ENCODE data around the gene SCAMP5. TPM values are rescaled to one million over a fixed set of nuclear protein-coding genes. Genes with fewer than 3 reads are reported as not detected.
A peak's percentile ranks its signal among the peaks of the same experiment; 100 is the strongest.

Gene SCAMP5
- total RNA-seq, 2 donors from 2014 or later, result 21.9 to 33.5 TPM

DNA sequence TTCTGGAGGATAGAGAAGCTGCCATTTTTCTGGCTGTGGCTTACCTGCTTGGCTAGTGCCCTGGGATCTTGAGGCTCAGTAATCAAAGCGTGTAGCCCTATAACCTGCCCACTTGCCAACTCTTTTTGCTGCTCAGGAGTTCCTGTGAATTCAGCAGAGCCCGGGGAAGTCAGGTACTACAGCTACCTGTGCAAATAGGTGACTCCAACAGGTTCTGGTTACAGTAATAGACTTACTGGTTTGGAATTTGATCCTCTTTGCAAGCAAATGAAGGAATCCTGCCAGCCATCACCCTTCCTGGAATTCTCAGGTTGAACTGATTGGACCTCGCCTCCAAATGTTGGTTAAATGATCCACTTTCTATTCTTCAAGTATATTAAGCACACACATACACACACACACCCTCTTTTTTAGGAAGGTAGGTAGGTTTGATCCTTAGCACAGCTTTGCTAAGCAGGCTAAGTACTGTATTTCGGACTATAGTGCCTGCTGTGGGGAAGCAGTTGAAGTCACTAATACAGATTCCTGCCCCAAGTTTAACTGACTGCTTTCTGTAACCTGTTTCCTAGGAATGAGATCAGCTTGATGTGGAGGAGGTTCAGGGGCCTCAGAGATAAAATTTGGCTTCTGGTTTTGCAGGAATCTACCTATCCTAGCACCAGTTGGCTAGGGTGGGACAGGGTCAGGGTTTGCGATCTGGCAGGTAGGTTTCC is 30.3 kb downstream of the SCAMP5 start:
- peaks cover 8% of the 10 kb centered on the region for H3K36me3 ChIP-seq (ENCODE audit: control insufficient read depth, insufficient read depth, low read length)
- Mint-ChIP-seq H3K4me3 (peak overlapping the region; percentile 95), H3K36me3 (ENCODE audit: low read depth) (peaks cover 8% of the 10 kb centered on the region), H3K27ac (no peak overlapping the region), H3K9me3 (no peaks in the 10 kb centered on the region), H3K27me3 (ENCODE audit: insufficient read depth) (no peaks in the 10 kb centered on the region), H3K4me1 (peaks cover 7% of the 10 kb centered on the region)
- no peaks in the 10 kb centered on the region for H3K27me3 ChIP-seq (ENCODE audit: control insufficient read depth, insufficient read depth, low read length, poor library complexity, severe bottlenecking)
- H3K27ac ChIP-seq (ENCODE audit: low read depth, low read length), result no peak overlapping the region
- 95 to 100% methylated on average over 4 to 5 of the region's 5 CpGs for WGBS, 2 experiments (ENCODE audit: insufficient coverage in 1 of 2, insufficient read length in 1 of 2)
- peaks cover 6% of the 10 kb centered on the region for H3K4me1 ChIP-seq (ENCODE audit: control insufficient read depth, insufficient read depth, low read length)
- no peak overlapping the region for H3K4me3 ChIP-seq (ENCODE audit: low read length)
- no peaks in the 10 kb centered on the region for H3K9me3 ChIP-seq (ENCODE audit: control insufficient read depth, low read length)
- TF ChIP-seq, protein P1, sequence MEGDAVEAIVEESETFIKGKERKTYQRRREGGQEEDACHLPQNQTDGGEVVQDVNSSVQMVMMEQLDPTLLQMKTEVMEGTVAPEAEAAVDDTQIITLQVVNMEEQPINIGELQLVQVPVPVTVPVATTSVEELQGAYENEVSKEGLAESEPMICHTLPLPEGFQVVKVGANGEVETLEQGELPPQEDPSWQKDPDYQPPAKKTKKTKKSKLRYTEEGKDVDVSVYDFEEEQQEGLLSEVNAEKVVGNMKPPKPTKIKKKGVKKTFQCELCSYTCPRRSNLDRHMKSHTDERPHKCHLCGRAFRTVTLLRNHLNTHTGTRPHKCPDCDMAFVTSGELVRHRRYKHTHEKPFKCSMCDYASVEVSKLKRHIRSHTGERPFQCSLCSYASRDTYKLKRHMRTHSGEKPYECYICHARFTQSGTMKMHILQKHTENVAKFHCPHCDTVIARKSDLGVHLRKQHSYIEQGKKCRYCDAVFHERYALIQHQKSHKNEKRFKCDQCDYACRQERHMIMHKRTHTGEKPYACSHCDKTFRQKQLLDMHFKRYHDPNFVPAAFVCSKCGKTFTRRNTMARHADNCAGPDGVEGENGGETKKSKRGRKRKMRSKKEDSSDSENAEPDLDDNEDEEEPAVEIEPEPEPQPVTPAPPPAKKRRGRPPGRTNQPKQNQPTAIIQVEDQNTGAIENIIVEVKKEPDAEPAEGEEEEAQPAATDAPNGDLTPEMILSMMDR (conservative IDR thresholded peaks at IDR 0.05), result no peak
- DNase-seq, result no peak
- H3K9ac ChIP-seq (ENCODE audit: extremely low read depth, low read length, poor library complexity, severe bottlenecking), result no peak overlapping the region

DNA sequence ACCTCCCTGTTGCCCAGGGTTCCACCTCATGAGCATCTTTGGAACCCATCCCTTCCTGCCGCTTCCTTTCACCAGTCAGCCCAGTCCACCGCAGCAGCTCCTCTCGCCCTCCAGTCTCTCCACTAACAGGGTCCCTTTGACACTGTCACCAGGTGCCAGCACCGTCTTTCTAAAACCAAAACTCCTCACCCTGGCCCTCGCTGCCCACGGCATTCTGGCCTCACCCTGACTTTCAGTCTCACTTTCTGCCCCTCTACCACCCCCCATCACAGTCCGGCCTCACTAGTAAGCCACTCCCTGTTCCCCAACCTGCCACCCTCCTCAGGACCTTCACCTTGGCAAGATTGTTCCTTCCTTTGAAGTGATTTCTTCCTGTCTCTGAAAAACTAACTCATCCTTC is 32.2 kb downstream of the SCAMP5 start:
- H3K4me3 Mint-ChIP-seq, result no peak overlapping the region
- peaks cover 15% of the 10 kb centered on the region for H3K4me1 Mint-ChIP-seq
- H3K36me3 ChIP-seq (ENCODE audit: control insufficient read depth, insufficient read depth, low read length), result peaks cover 20% of the 10 kb centered on the region
- no peak for DNase-seq
- peaks cover 8% of the 10 kb centered on the region for H3K4me1 ChIP-seq (ENCODE audit: control insufficient read depth, insufficient read depth, low read length)
- H3K27me3 Mint-ChIP-seq (ENCODE audit: insufficient read depth), result no peaks in the 10 kb centered on the region
- 91 to 99% methylated on average over 7 of the region's 7 CpGs for WGBS, 2 experiments (ENCODE audit: insufficient coverage in 1 of 2, insufficient read length in 1 of 2)
- H3K9ac ChIP-seq (ENCODE audit: extremely low read depth, low read length, poor library complexity, severe bottlenecking), result no peak overlapping the region
- H3K27ac ChIP-seq (ENCODE audit: low read depth, low read length), result no peak overlapping the region
- peak overlapping the region; percentile 10 for H3K27ac Mint-ChIP-seq
- H3K9me3 ChIP-seq (ENCODE audit: control insufficient read depth, low read length), result no peaks in the 10 kb centered on the region
- peaks cover 13% of the 10 kb centered on the region for H3K36me3 Mint-ChIP-seq (ENCODE audit: low read depth)
- no peaks in the 10 kb centered on the region for H3K9me3 Mint-ChIP-seq
- H3K4me3 ChIP-seq (ENCODE audit: low read length), result no peak overlapping the region
- TF ChIP-seq, protein P1 (conservative IDR thresholded peaks at IDR 0.05), result no peak
- H3K27me3 ChIP-seq (ENCODE audit: control insufficient read depth, insufficient read depth, low read length, poor library complexity, severe bottlenecking), result no peaks in the 10 kb centered on the region

DNA sequence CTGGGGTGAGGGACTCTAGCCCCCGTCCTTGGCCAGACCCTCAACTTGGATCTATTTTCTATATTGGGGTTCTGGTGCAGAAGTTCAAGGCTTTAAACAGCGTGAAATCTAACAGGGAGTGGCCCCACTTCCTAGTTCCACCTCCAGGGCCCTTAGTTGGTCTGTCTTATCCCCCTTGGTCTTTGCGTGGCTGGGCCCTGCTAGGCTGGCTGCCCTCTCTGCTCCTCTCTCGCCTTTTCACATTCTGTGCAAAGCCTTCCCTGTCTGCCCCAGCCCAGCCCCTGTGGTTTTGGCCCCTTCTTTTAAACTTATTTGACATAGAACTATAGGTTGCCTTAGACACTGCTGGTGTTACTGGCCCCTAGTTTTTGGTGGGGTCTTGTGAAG is 33.6 kb downstream of the SCAMP5 start:
- Histone ChIP-seq H3K27me3 (ENCODE audit: control insufficient read depth, insufficient read depth, low read length, poor library complexity, severe bottlenecking) (no peaks in the 10 kb centered on the region), H3K36me3 (ENCODE audit: control insufficient read depth, insufficient read depth, low read length) (peaks cover 25% of the 10 kb centered on the region), H3K9ac (ENCODE audit: extremely low read depth, low read length, poor library complexity, severe bottlenecking) (no peak overlapping the region), H3K9me3 (ENCODE audit: control insufficient read depth, low read length) (no peaks in the 10 kb centered on the region), H3K4me3 (ENCODE audit: low read length) (no peak overlapping the region), H3K4me1 (ENCODE audit: control insufficient read depth, insufficient read depth, low read length) (peaks cover 11% of the 10 kb centered on the region), H3K27ac (ENCODE audit: low read depth, low read length) (no peak overlapping the region)
- 82 to 85% methylated on average over 2 to 4 of the region's 4 CpGs for WGBS, 2 experiments (ENCODE audit: insufficient coverage in 1 of 2, insufficient read length in 1 of 2)
- DNase-seq, result no peak
- Mint-ChIP-seq H3K27me3 (ENCODE audit: insufficient read depth) (no peaks in the 10 kb centered on the region), H3K27ac (peak overlapping the region; percentile 41), H3K4me3 (no peak overlapping the region), H3K9me3 (no peaks in the 10 kb centered on the region), H3K4me1 (peaks cover 23% of the 10 kb centered on the region), H3K36me3 (ENCODE audit: low read depth) (peaks cover 16% of the 10 kb centered on the region)
- TF ChIP-seq, protein P1 (conservative IDR thresholded peaks at IDR 0.05), result no peak

Measured in endodermal cell (in vitro differentiated cells).